ENCODE measurements around the gene APOBEC3H.

- no peak for TF ChIP-seq CTCF (IDR thresholded peaks at IDR 0.05)
- TF ChIP-seq POLR2A (IDR thresholded peaks at IDR 0.05) = no peak
These were observed 36.0 kb downstream of the APOBEC3H start for GRCh38 chr22:39132871-39133524.
